ENCODE data around the gene HSD11B1.

GRCh38 chr1:209761011-209761635, 56.5 kb downstream of the HSD11B1 start:
- TF ChIP-seq CTCF (conservative IDR thresholded peaks at IDR 0.05; ENCODE audit: low read depth, low read length), result no peak
- no peak for TF ChIP-seq POLR2A (IDR thresholded peaks at IDR 0.05; ENCODE audit: low read depth, low read length)
- TF ChIP-seq RFX5 (IDR thresholded peaks at IDR 0.05; ENCODE audit: low read depth, low read length), result no peak
- no peak for TF ChIP-seq MAFK (IDR thresholded peaks at IDR 0.05; ENCODE audit: low read depth, low read length)
- TF ChIP-seq CEBPB (IDR thresholded peaks at IDR 0.05; ENCODE audit: low read depth, low read length), result no peak
- no peak for TF ChIP-seq USF2 (IDR thresholded peaks at IDR 0.05; ENCODE audit: low read depth, low read length)
- TF ChIP-seq RCOR1 (IDR thresholded peaks at IDR 0.05; ENCODE audit: insufficient replicate concordance, low read length), result no peak
- TF ChIP-seq FOS (IDR thresholded peaks at IDR 0.05; ENCODE audit: low read depth, low read length), result no peak
- no peak for TF ChIP-seq MAZ (IDR thresholded peaks at IDR 0.05; ENCODE audit: borderline replicate concordance, low read depth, low read length)
- no peak for TF ChIP-seq MXI1 (IDR thresholded peaks at IDR 0.05; ENCODE audit: borderline replicate concordance, low read depth, low read length)

All from IMR-90 (cell line).